ENCODE measurements around the gene BACE2. TPM values are rescaled to one million over a fixed set of nuclear protein-coding genes. Genes with fewer than 3 reads are reported as not detected.

BACE2 gene
- total and polyA plus RNA-seq, 2 of the 13 experiments (the other 11 are each of a cell fraction or from before 2014, with no cell fraction given): 0.07 to 0.11 TPM

GRCh38 chr21:41183575-41183974 lies 15.6 kb downstream of the BACE2 start:
- Histone ChIP-seq H3K9ac (ENCODE audit: insufficient read depth, low read depth, low read length) (no peak overlapping the region), H3K4me2 (ENCODE audit: low read depth, low read length) (no peak overlapping the region), H3K9me3 (ENCODE audit: low read length) (no peaks in the 10 kb centered on the region), H3K36me3 (replicated peaks in 1 of 2; ENCODE audit: control insufficient read depth in 1 of 2, insufficient read depth in 2 of 2, low read length in 2 of 2) (no peaks in the 10 kb centered on the region), H2AFZ (ENCODE audit: low read length) (no peak overlapping the region), H4K20me1 (ENCODE audit: insufficient read depth, low read length) (no peaks in the 10 kb centered on the region), H3K79me2 (ENCODE audit: insufficient read depth, low read length) (no peaks in the 10 kb centered on the region), H3K4me3 (replicated peaks in 1 of 3; ENCODE audit: insufficient read depth in 1 of 3, low read depth in 2 of 3, low read length in 3 of 3) (no peak overlapping the region), H3K4me1 (ENCODE audit: insufficient read depth, low read length) (no peaks in the 10 kb centered on the region), H3K27ac (ENCODE audit: extremely low read length, insufficient read depth, low read length) (no peak overlapping the region), H3K27me3 (ENCODE audit: control insufficient read depth in 1 of 2, insufficient read depth in 2 of 2, low read length in 2 of 2) (peaks cover 0 to 6% of the 10 kb centered on the region in 2 experiments; a peak in 2 of 5 replicates)
- BruUV-seq (replicated peaks): no TSS peak
- no peak for TF ChIP-seq KLF13 (CRISPR knock-in tag; IDR thresholded peaks at IDR 0.05)
- no peak for TF ChIP-seq XBP1 (CRISPR knock-in tag; IDR thresholded peaks at IDR 0.05)
- TF ChIP-seq FOXO1 (CRISPR knock-in tag; IDR thresholded peaks at IDR 0.05): no peak
- TF ChIP-seq TEAD2 (CRISPR knock-in tag; IDR thresholded peaks at IDR 0.05): no peak
- TF ChIP-seq GABPA (IDR thresholded peaks at IDR 0.05; ENCODE audit: low read depth, low read length): no peak
- TF ChIP-seq GABPA (CRISPR knock-in tag; IDR thresholded peaks at IDR 0.05; ENCODE audit: low read depth): no peak
- no peak for TF ChIP-seq SAP130 (CRISPR knock-in tag; IDR thresholded peaks at IDR 0.05; ENCODE audit: low read depth)
- no peak for TF ChIP-seq ZNF558 (CRISPR knock-in tag; IDR thresholded peaks at IDR 0.05; ENCODE audit: borderline replicate concordance)
- no peak for TF ChIP-seq ZNF704 (CRISPR knock-in tag; IDR thresholded peaks at IDR 0.05; ENCODE audit: borderline replicate concordance)
- CTCF ChIA-PET (ENCODE audit: low intra/inter-chr PET ratio, low total read pairs): no interaction called here
- 33% methylated on average over 4 of the region's 4 CpGs for WGBS (ENCODE audit: low lambda C conversion rate)
- no peak for DNase-seq (ENCODE audit: low spot score)
- ATAC-seq: no peak
- intact Hi-C loops (cut with micrococcal nuclease; ENCODE audit: unreplicated experiment): no loop called here
- POLR2A ChIA-PET: no interaction called here
- no peak for FAIRE-seq
- in situ Hi-C loops (cut with HindIII; ENCODE audit: extremely low pct_ligation_motif_present, low pct_unique_long_range_greater_than_20kb): no loop called here

GRCh38 chr21:41185802-41186201 lies 17.8 kb downstream of the BACE2 start:
- POLR2A ChIA-PET: no interaction called here
- in situ Hi-C loops (cut with HindIII; ENCODE audit: extremely low pct_ligation_motif_present, low pct_unique_long_range_greater_than_20kb): no loop called here
- CTCF ChIA-PET (ENCODE audit: low intra/inter-chr PET ratio, low total read pairs): no interaction called here
- Histone ChIP-seq H4K20me1 (ENCODE audit: insufficient read depth, low read length) (no peaks in the 10 kb centered on the region), H3K36me3 (replicated peaks in 1 of 2; ENCODE audit: control insufficient read depth in 1 of 2, insufficient read depth in 2 of 2, low read length in 2 of 2) (no peaks in the 10 kb centered on the region), H3K27ac (ENCODE audit: extremely low read length, insufficient read depth, low read length) (no peak overlapping the region), H3K9ac (ENCODE audit: insufficient read depth, low read depth, low read length) (no peak overlapping the region), H3K4me1 (ENCODE audit: insufficient read depth, low read length) (no peaks in the 10 kb centered on the region), H2AFZ (ENCODE audit: low read length) (no peak overlapping the region), H3K4me3 (replicated peaks in 1 of 3; ENCODE audit: insufficient read depth in 1 of 3, low read depth in 2 of 3, low read length in 3 of 3) (no peak overlapping the region), H3K79me2 (ENCODE audit: insufficient read depth, low read length) (no peaks in the 10 kb centered on the region), H3K4me2 (ENCODE audit: low read depth, low read length) (no peak overlapping the region), H3K9me3 (ENCODE audit: low read length) (peaks cover 9% of the 10 kb centered on the region), H3K27me3 (ENCODE audit: control insufficient read depth in 1 of 2, insufficient read depth in 2 of 2, low read length in 2 of 2) (no peaks in the 10 kb centered on the region)
- ATAC-seq (no peak), FAIRE-seq (no peak), DNase-seq (ENCODE audit: low spot score) (no peak)
- intact Hi-C loops (cut with micrococcal nuclease; ENCODE audit: unreplicated experiment): no loop called here
- 10% methylated on average over 5 of the region's 6 CpGs for WGBS (ENCODE audit: low lambda C conversion rate)
- no TSS peak for BruUV-seq (replicated peaks)
- TF ChIP-seq IRF2 (CRISPR knock-in tag; IDR thresholded peaks at IDR 0.05): no peak
- no peak for TF ChIP-seq ZNF337 (CRISPR knock-in tag; IDR thresholded peaks at IDR 0.05; ENCODE audit: borderline replicate concordance, low read depth)
- no peak for TF ChIP-seq ZNF614 (CRISPR knock-in tag; IDR thresholded peaks at IDR 0.05; ENCODE audit: borderline replicate concordance)
- TF ChIP-seq MTA1 (CRISPR knock-in tag; IDR thresholded peaks at IDR 0.05; ENCODE audit: borderline replicate concordance): no peak
- no peak for TF ChIP-seq MLX (CRISPR knock-in tag; IDR thresholded peaks at IDR 0.05)
- TF ChIP-seq ZSCAN5A (CRISPR knock-in tag; IDR thresholded peaks at IDR 0.05; ENCODE audit: borderline replicate concordance): no peak
- no peak for TF ChIP-seq TAF15 (IDR thresholded peaks at IDR 0.05; ENCODE audit: low read depth, low read length, poor library complexity, severe bottlenecking)
- no peak for TF ChIP-seq ZFX (CRISPR knock-in tag; IDR thresholded peaks at IDR 0.05; ENCODE audit: low read depth)
- TF ChIP-seq ZBTB1 (CRISPR knock-in tag; IDR thresholded peaks at IDR 0.05; ENCODE audit: borderline replicate concordance): no peak
- TF ChIP-seq ZNF549 (CRISPR knock-in tag; IDR thresholded peaks at IDR 0.05): no peak
